Measurements from ENCODE around the gene ATAD3A. TPM values are rescaled to one million over a fixed set of nuclear protein-coding genes. Genes with fewer than 3 reads are reported as not detected.
"Not testable (repeated sequence)": the region's sequence is repeated elsewhere in the genome, so short reads cannot be mapped to it uniquely, and the experiment has no call there.

ATAD3A gene
- total and polyA plus RNA-seq, 3 donors from 2014 or later, result 22.0 to 37.4 (median 35.7) TPM

- no peak overlapping the region for H3K27ac ChIP-seq
- intact Hi-C loops (cut with DNase I; ENCODE audit: low total_unique reads), result no loop called here
- H3K9me3 ChIP-seq, result no peaks in the 10 kb centered on the region
- H3K36me3 ChIP-seq (ENCODE audit: low read depth, missing control alignments), result no peaks in the 10 kb centered on the region
- H3K4me1 ChIP-seq, result no peaks in the 10 kb centered on the region
- H3K4me3 ChIP-seq, result no peak overlapping the region
- H3K27me3 ChIP-seq, result no peaks in the 10 kb centered on the region
- no peak for TF ChIP-seq POLR2A (IDR thresholded peaks at IDR 0.05)
- 95 to 96% methylated on average over 17 to 19 of the region's 19 CpGs for WGBS, 2 donors
- DNase-seq, result no peak
These were observed 9.4 kb downstream of the ATAD3A start for GRCh38 chr1:1521331-1521730.

- H3K4me3 ChIP-seq; H3K36me3 ChIP-seq (ENCODE audit: low read depth, missing control alignments); DNase-seq; H3K4me1 ChIP-seq; H3K27me3 ChIP-seq; intact Hi-C loops (cut with DNase I; ENCODE audit: low total_unique reads); H3K9me3 ChIP-seq; H3K27ac ChIP-seq: not testable (repeated sequence)
- 92 to 93% methylated on average over 22 to 30 of the region's 30 CpGs for WGBS, 2 donors
These were observed 10.6 kb downstream of the ATAD3A start for GRCh38 chr1:1522536-1522935.

DNA sequence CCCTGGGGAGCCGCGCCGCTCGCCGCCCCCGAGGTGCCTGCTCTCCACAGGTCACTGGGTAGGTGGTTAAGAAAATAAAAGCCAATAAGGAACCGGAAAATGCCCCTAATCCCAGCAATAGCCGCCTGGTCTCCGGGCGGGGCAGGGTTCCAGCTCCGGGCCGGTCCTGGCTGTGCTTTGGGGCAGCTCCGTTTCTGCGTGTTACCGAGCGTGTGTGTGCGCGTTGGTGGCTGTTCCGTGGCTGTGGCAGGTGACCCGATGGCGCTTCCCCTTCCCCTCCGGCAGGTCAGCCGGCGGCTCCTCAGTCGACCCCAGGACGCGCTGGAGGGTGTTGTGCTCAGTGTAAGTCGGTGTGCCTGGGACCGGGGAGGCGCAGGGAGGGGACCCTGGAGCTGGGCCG is 11.3 kb downstream of the ATAD3A start:
- H3K4me3 ChIP-seq; H3K9me3 ChIP-seq; H3K4me1 ChIP-seq; H3K36me3 ChIP-seq (ENCODE audit: low read depth, missing control alignments); intact Hi-C loops (cut with DNase I; ENCODE audit: low total_unique reads); H3K27me3 ChIP-seq; H3K27ac ChIP-seq; DNase-seq: not testable (repeated sequence)
- 93 to 96% methylated on average over 22 to 31 of the region's 31 CpGs for WGBS, 2 donors

- WGBS, 2 donors, result 90 to 93% methylated on average over 12 to 17 of the region's 17 CpGs
- H3K4me3 ChIP-seq; H3K27me3 ChIP-seq; DNase-seq; intact Hi-C loops (cut with DNase I; ENCODE audit: low total_unique reads); H3K36me3 ChIP-seq (ENCODE audit: low read depth, missing control alignments); H3K9me3 ChIP-seq; H3K27ac ChIP-seq; H3K4me1 ChIP-seq: not testable (repeated sequence)
These were observed 11.7 kb downstream of the ATAD3A start for GRCh38 chr1:1523651-1524050.

DNA sequence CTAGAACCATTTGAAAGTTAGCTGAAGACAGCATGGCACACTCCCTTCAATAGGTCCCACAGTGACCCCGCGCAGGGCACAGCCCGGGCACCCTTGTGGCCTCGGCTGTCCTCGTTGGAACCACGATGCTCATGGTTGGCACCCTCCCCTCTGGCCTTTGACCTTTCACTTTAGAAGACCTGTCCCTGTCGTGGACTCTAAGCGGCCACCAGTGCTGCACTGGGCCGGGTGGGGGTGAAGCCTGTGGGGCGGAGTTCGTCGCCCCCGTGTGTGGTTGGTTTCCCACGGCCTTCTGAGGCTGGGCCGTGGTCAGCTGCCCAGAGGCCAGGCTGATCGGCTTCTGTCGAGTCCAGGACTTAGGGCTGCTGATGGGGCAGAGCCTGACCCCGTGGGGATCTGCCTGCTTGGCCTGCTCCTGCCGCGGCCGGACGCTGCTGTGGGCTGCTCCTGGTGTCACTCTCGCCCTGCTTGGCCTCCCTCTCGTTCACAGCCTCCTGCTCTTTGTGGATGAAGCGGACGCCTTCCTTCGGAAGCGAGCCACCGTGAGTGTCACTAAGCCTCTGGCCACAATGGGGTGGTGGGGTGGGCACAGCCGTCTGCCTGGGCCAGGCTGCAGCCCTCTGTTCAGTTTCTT is 12.9 kb downstream of the ATAD3A start:
- H3K4me1 ChIP-seq; H3K27me3 ChIP-seq; H3K27ac ChIP-seq; intact Hi-C loops (cut with DNase I; ENCODE audit: low total_unique reads); H3K9me3 ChIP-seq; H3K36me3 ChIP-seq (ENCODE audit: low read depth, missing control alignments); H3K4me3 ChIP-seq; DNase-seq: not testable (repeated sequence)
- WGBS, 2 donors, result 94 to 96% methylated on average over 16 to 30 of the region's 30 CpGs

DNA sequence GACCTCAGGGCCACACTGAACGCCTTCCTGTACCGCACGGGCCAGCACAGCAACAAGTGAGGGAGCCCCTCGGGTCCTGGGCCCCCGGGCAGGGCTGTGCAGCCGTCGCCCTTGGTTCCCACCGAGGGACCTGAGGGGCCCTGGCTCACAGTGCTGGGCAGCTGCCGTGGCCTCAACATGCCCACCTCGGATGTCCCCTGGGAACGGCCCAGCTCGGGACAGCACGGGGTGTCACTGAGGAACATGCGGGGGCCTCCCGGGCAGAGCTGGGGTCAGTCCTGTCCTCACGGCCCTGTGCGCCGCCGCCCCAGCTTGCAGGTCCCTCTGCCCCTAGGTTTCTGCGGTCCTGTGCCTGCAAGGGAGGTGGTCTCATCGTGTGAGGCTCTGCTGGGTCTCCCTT is 14.5 kb downstream of the ATAD3A start:
- WGBS, 2 donors, result no CpG with 5 or more reads among the region's 21 CpGs
- H3K27ac ChIP-seq; H3K27me3 ChIP-seq; H3K9me3 ChIP-seq; H3K36me3 ChIP-seq (ENCODE audit: low read depth, missing control alignments); H3K4me3 ChIP-seq; H3K4me1 ChIP-seq; intact Hi-C loops (cut with DNase I; ENCODE audit: low total_unique reads); DNase-seq: not testable (repeated sequence)

- Histone ChIP-seq H3K27ac (no peak overlapping the region), H3K4me1 (no peaks in the 10 kb centered on the region), H3K36me3 (ENCODE audit: low read depth, missing control alignments) (no peaks in the 10 kb centered on the region), H3K9me3 (no peaks in the 10 kb centered on the region), H3K27me3 (no peaks in the 10 kb centered on the region), H3K4me3 (no peak overlapping the region)
- no peak for TF ChIP-seq POLR2A (IDR thresholded peaks at IDR 0.05)
- TF ChIP-seq, protein P1, sequence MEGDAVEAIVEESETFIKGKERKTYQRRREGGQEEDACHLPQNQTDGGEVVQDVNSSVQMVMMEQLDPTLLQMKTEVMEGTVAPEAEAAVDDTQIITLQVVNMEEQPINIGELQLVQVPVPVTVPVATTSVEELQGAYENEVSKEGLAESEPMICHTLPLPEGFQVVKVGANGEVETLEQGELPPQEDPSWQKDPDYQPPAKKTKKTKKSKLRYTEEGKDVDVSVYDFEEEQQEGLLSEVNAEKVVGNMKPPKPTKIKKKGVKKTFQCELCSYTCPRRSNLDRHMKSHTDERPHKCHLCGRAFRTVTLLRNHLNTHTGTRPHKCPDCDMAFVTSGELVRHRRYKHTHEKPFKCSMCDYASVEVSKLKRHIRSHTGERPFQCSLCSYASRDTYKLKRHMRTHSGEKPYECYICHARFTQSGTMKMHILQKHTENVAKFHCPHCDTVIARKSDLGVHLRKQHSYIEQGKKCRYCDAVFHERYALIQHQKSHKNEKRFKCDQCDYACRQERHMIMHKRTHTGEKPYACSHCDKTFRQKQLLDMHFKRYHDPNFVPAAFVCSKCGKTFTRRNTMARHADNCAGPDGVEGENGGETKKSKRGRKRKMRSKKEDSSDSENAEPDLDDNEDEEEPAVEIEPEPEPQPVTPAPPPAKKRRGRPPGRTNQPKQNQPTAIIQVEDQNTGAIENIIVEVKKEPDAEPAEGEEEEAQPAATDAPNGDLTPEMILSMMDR (IDR thresholded peaks at IDR 0.05), result no peak
- intact Hi-C loops (cut with DNase I; ENCODE audit: low total_unique reads), result no loop called here
- DNase-seq, result no peak
- 93% methylated on average over 19 to 31 of the region's 31 CpGs for WGBS, 2 donors
These were observed 15.3 kb downstream of the ATAD3A start for GRCh38 chr1:1527092-1527816.
